GM12878 (cell line): ENCODE results near the gene NSMCE1.

ENCODE experiments used
- CEBPB ChIP-seq, 2 experiments: fragments of 150-350 bp in 1 of 2; IDR thresholded peaks; 2 replicates each; pipeline ENCODE4 v1.6.1; 2012 to 2014; ENCODE audit warnings: low read depth in 2 of 2, low read length in 2 of 2, borderline replicate concordance in 1 of 2, inconsistent platforms in 1 of 2
- CTCF ChIP-seq, 3 experiments: IDR thresholded peaks in 2 of 3; conservative IDR thresholded peaks in 1 of 3; 2 replicates each; pipeline ENCODE4 v1.5.1; 2011; ENCODE audit warnings: low read depth in 3 of 3, low read length in 3 of 3, mild to moderate bottlenecking in 3 of 3, control low read depth in 2 of 3, moderate library complexity in 2 of 3, inconsistent platforms in 1 of 3, mixed read lengths in 1 of 3; ENCODE audit not compliant: control insufficient read depth in 2 of 3, insufficient read depth in 1 of 3; ENCODE audit errors: extremely low read depth in 1 of 3
- EP300 ChIP-seq, 2 experiments: fragments of 150-350 bp in 1 of 2; IDR thresholded peaks; 2 replicates each; pipeline ENCODE4 v1.6.1; 2011 to 2012; ENCODE audit warnings: low read depth in 2 of 2, low read length in 2 of 2, borderline replicate concordance in 1 of 2, improper control_type of control experiment in 1 of 2, inconsistent platforms in 1 of 2; ENCODE audit not compliant: control insufficient read depth in 1 of 2
- ETV6 ChIP-seq, 2 experiments: fragments of 450-650 bp in 1 of 2; IDR thresholded peaks in 1 of 2; conservative IDR thresholded peaks in 1 of 2; 2 replicates each; pipeline ENCODE4 v1.6.1; 2014; ENCODE audit warnings: antibody characterized with exemption in 1 of 2, borderline replicate concordance in 1 of 2, low read depth in 1 of 2, mild to moderate bottlenecking in 1 of 2, moderate library complexity in 1 of 2
- MAX ChIP-seq: IDR thresholded peaks from 2 replicates; pipeline ENCODE4 v1.6.1; 2012; ENCODE audit warnings: low read depth, low read length, improper control_type of control experiment
- MYC ChIP-seq: IDR thresholded peaks from 2 replicates; pipeline ENCODE4 v1.6.1; 2011; ENCODE audit warnings: mild to moderate bottlenecking, low read length, moderate library complexity, inconsistent platforms; ENCODE audit not compliant: insufficient read depth, insufficient replicate concordance, insufficient read length, severe bottlenecking
- NFIC ChIP-seq: IDR thresholded peaks from 2 replicates; pipeline ENCODE4 v1.6.1; 2012; ENCODE audit warnings: low read depth, mild to moderate bottlenecking, inconsistent platforms, low read length, moderate library complexity
- POLR2A ChIP-seq: IDR thresholded peaks from 2 replicates; pipeline ENCODE4 v1.6.1; 2011; ENCODE audit warnings: low read depth, mild to moderate bottlenecking, low read length
- PRDM15 ChIP-seq: fragments of 450-650 bp; formaldehyde crosslinking; IDR thresholded peaks from 2 replicates; pipeline ENCODE4 v1.4.0; 2020; ENCODE audit warnings: mild to moderate bottlenecking, moderate library complexity
- RAD21 ChIP-seq: IDR thresholded peaks from 2 replicates; pipeline ENCODE4 v1.6.1; 2011; ENCODE audit warnings: mild to moderate bottlenecking, low read depth, low read length, moderate library complexity; ENCODE audit not compliant: insufficient read depth
- SRF ChIP-seq, 2 experiments: IDR thresholded peaks; 2 replicates each; pipeline ENCODE4 v1.6.1; 2011; ENCODE audit warnings: low read depth in 2 of 2, low read length in 2 of 2, mild to moderate bottlenecking in 1 of 2, moderate library complexity in 1 of 2
- TBL1XR1 ChIP-seq: IDR thresholded peaks from 2 replicates; pipeline ENCODE4 v1.6.1; 2012; ENCODE audit warnings: low read depth, low read length, improper control_type of control experiment
- ZNF274 ChIP-seq: IDR thresholded peaks from one replicate; pipeline ENCODE4 v1.8.0; 2011; ENCODE audit not compliant: insufficient read length, insufficient read depth
- ZZZ3 ChIP-seq: IDR thresholded peaks from 2 replicates; pipeline ENCODE4 v1.6.1; 2011; ENCODE audit warnings: low read depth; ENCODE audit not compliant: control insufficient read depth, insufficient read length

- TF ChIP-seq MAX (no peak), ETV6 (conservative IDR thresholded peaks at IDR 0.05 in 1 of 2, IDR thresholded peaks at IDR 0.05 in 1 of 2; ENCODE audit: borderline replicate concordance in 1 of 2, low read depth in 1 of 2) (no peak), SRF (IDR thresholded peaks at IDR 0.05; ENCODE audit: low read depth in 2 of 2, low read length in 2 of 2) (no peak), ZZZ3 (no peak), EP300 (IDR thresholded peaks at IDR 0.05; ENCODE audit: borderline replicate concordance in 1 of 2, control insufficient read depth in 1 of 2, low read depth in 2 of 2, low read length in 2 of 2) (no peak), PRDM15 (CRISPR knock-in tag) (no peak), RAD21 (no peak), CTCF (IDR thresholded peaks at IDR 0.05 in 2 of 3, conservative IDR thresholded peaks at IDR 0.05 in 1 of 3; ENCODE audit: control insufficient read depth in 2 of 3, extremely low read depth in 1 of 3, insufficient read depth in 1 of 3, low read depth in 3 of 3, low read length in 3 of 3) (no peak), POLR2A (no peak), ZNF274 (no peak), TBL1XR1 (no peak), NFIC (no peak), CEBPB (IDR thresholded peaks at IDR 0.05; ENCODE audit: borderline replicate concordance in 1 of 2, low read depth in 2 of 2, low read length in 2 of 2) (no peak), MYC (no peak)
Measured at GRCh38 chr16:27286451-27286850, 17.9 kb upstream of the NSMCE1 start.
